IMR-90 (cell line): Measurements from ENCODE around the gene STXBP6. TPM values are rescaled to one million over a fixed set of nuclear protein-coding genes. Genes with fewer than 3 reads are reported as not detected.

Experiments
- ATAC-seq: fragments of 200-7000 bp; cut with Tn5 transposase; 2 replicates; pipeline ENCODE4 v1.9.1; 2020; ENCODE audit warnings: low read depth, mild to moderate bottlenecking, moderate library complexity
- BruUV-seq: library from RNA; stranded (reverse); fragments of 400-500 nt; replicated peaks from 2 replicates; lab custom pipeline; 2021; lab: Mats Ljungman, UMichigan
- CTCF ChIA-PET: fragments of 300-600 bp; formaldehyde crosslinking; extraction: SDS; loops from one replicate; lab custom pipeline; 2021; ENCODE audit warnings: antibody characterized with exemption; lab: Yijun Ruan, JAX
- POLR2A ChIA-PET: fragments of 300-600 bp; sonication (Branson Sonifier 250); formaldehyde crosslinking; loops from one replicate; lab custom pipeline; 2022; ENCODE audit warnings: antibody characterized with exemption; ENCODE audit not compliant: unreplicated experiment; lab: Charles Lee
- DNase-seq: peaks from one replicate; pipeline ENCODE4 v3.0.0; 2013
- H2AFZ ChIP-seq: replicated peaks from 2 replicates; pipeline ENCODE3; 2013; ENCODE audit warnings: low read length, mild to moderate bottlenecking; ENCODE audit not compliant: poor library complexity
- H2AK5ac ChIP-seq: 2 replicates; pipeline ENCODE4 v1.6.1; 2013; ENCODE audit warnings: low read depth, low read length, inconsistent platforms
- H2AK9ac ChIP-seq: replicated peaks from 2 replicates; pipeline ENCODE3; 2013; ENCODE audit warnings: mild to moderate bottlenecking, low read depth, low read length, moderate library complexity; ENCODE audit not compliant: poor library complexity
- H2BK120ac ChIP-seq: 2 replicates; pipeline ENCODE4 v1.6.1; 2013; ENCODE audit warnings: low read depth, low read length, inconsistent platforms
- H2BK15ac ChIP-seq: 3 replicates; pipeline ENCODE4 v1.6.1; 2013; ENCODE audit warnings: low read depth, low read length, inconsistent platforms
- H2BK20ac ChIP-seq: 2 replicates; pipeline ENCODE4 v1.6.1; 2013; ENCODE audit warnings: low read depth, mild to moderate bottlenecking, inconsistent platforms, low read length, moderate library complexity
- H2BK5ac ChIP-seq: 2 replicates; pipeline ENCODE4 v1.6.1; 2013; ENCODE audit warnings: mild to moderate bottlenecking, low read depth, low read length, inconsistent platforms; ENCODE audit not compliant: poor library complexity, severe bottlenecking
- H3K14ac ChIP-seq: replicated peaks from 2 replicates; pipeline ENCODE4 v1.6.1; 2013; ENCODE audit warnings: low read depth, low read length, inconsistent platforms
- H3K18ac ChIP-seq: 2 replicates; pipeline ENCODE4 v1.6.1; 2013; ENCODE audit warnings: low read depth, low read length, control low read depth
- H3K23ac ChIP-seq: 2 replicates; pipeline ENCODE4 v1.6.1; 2013; ENCODE audit warnings: low read depth, low read length, inconsistent platforms
- H3K27ac ChIP-seq: 2 replicates; pipeline ENCODE4 v1.5.1; 2013; ENCODE audit warnings: mild to moderate bottlenecking, control low read depth, low read length; ENCODE audit not compliant: insufficient read depth
- H3K27me3 ChIP-seq: 2 replicates; pipeline ENCODE4 v1.6.1; 2013; ENCODE audit warnings: low read length; ENCODE audit not compliant: control insufficient read depth, insufficient read depth
- H3K36me3 ChIP-seq: 2 replicates; pipeline ENCODE4 v1.6.1; 2013; ENCODE audit warnings: low read length, mixed read lengths; ENCODE audit not compliant: control insufficient read depth, insufficient read depth
- H3K4ac ChIP-seq: 2 replicates; pipeline ENCODE4 v1.6.1; 2013; ENCODE audit warnings: low read depth, low read length, inconsistent platforms
- H3K4me1 ChIP-seq: 2 replicates; pipeline ENCODE4 v1.6.1; 2013; ENCODE audit warnings: low read length, mixed read lengths; ENCODE audit not compliant: control insufficient read depth, insufficient read depth
- H3K4me2 ChIP-seq: 2 replicates; pipeline ENCODE4 v1.6.1; 2013; ENCODE audit warnings: low read depth, mild to moderate bottlenecking, control low read depth, low read length, moderate library complexity
- H3K4me3 ChIP-seq: 2 replicates; pipeline ENCODE4 v1.5.1; 2013; ENCODE audit warnings: low read depth, mild to moderate bottlenecking, control low read depth, low read length, moderate library complexity; ENCODE audit not compliant: insufficient read depth
- H3K56ac ChIP-seq: 2 replicates; pipeline ENCODE4 v1.6.1; 2013; ENCODE audit warnings: low read length, inconsistent platforms; ENCODE audit not compliant: insufficient read depth; ENCODE audit errors: extremely low read depth
- H3K79me1 ChIP-seq, 2 experiments: 2 replicates each; pipeline ENCODE4 v1.6.1; 2013; ENCODE audit warnings: low read length in 2 of 2, inconsistent platforms in 1 of 2, low read depth in 1 of 2
- H3K9ac ChIP-seq: 2 replicates; pipeline ENCODE4 v1.6.1; 2013; ENCODE audit warnings: low read depth, low read length, control low read depth
- H3K9me1 ChIP-seq: 2 replicates; pipeline ENCODE4 v1.6.1; 2013; ENCODE audit warnings: low read length, inconsistent platforms; ENCODE audit not compliant: insufficient read depth
- H3K9me3 ChIP-seq: 2 replicates; pipeline ENCODE4 v1.6.1; 2013; ENCODE audit warnings: low read length; ENCODE audit not compliant: control insufficient read depth, insufficient read depth
- H4K20me1 ChIP-seq: 2 replicates; pipeline ENCODE4 v1.6.1; 2013; ENCODE audit warnings: low read length, inconsistent platforms; ENCODE audit not compliant: insufficient read depth
- H4K5ac ChIP-seq: 2 replicates; pipeline ENCODE4 v1.6.1; 2013; ENCODE audit warnings: mild to moderate bottlenecking, low read depth, low read length, control low read depth
- H4K8ac ChIP-seq, 2 experiments: 2 replicates each; pipeline ENCODE4 v1.6.1; 2013; ENCODE audit warnings: low read depth in 2 of 2, low read length in 2 of 2, control low read depth in 1 of 2, inconsistent platforms in 1 of 2
- H4K91ac ChIP-seq: 2 replicates; pipeline ENCODE4 v1.6.1; 2013; ENCODE audit warnings: low read depth, low read length, inconsistent platforms; ENCODE audit not compliant: insufficient read depth
- BHLHE40 ChIP-seq: fragments of 150-350 bp; IDR thresholded peaks from 2 replicates; pipeline ENCODE4 v1.6.1; 2016; ENCODE audit warnings: mild to moderate bottlenecking, low read depth, low read length
- MXI1 ChIP-seq: IDR thresholded peaks from 2 replicates; pipeline ENCODE4 v1.6.1; 2012; ENCODE audit warnings: low read depth, mild to moderate bottlenecking, low read length, moderate library complexity, borderline replicate concordance
- NFE2L2 ChIP-seq: fragments of 150-350 bp; IDR thresholded peaks from 2 replicates; pipeline ENCODE4 v1.6.1; 2016; ENCODE audit warnings: low read depth, mild to moderate bottlenecking, low read length
- POLR2A ChIP-seq: IDR thresholded peaks from 2 replicates; pipeline ENCODE4 v1.6.1; 2012; ENCODE audit warnings: mild to moderate bottlenecking, low read depth, low read length
- WGBS, 2 experiments: methylation state at CpG; one replicate each; pipeline versions ENCODE4 v1.1.5 to v1.1.7; 2013; ENCODE audit warnings: missing lambda C conversion rate in 2 of 2; ENCODE audit not compliant: insufficient read length in 1 of 2; ENCODE audit errors: extremely low coverage in 2 of 2; 5-methylcytosine and 5-hydroxymethylcytosine counted together
- dilution Hi-C: fragments of 300-500 bp; cut with HindIII; formaldehyde crosslinking; loops from one replicate; pipeline ENCODE4 v1.14.3; 2018; ENCODE audit warnings: low sequenced_read_pairs; ENCODE audit not compliant: unreplicated experiment
- in situ Hi-C: fragments of 300-500 bp; cut with MboI; formaldehyde crosslinking; loops from 3 replicates; pipeline ENCODE4 v1.14.3; 2019; ENCODE audit warnings: low sequenced_read_pairs, inconsistent platforms, mixed read lengths
- intact Hi-C: fragments of 100-400 bp; cut with micrococcal nuclease; formaldehyde crosslinking; loops from 2 replicates; pipeline ENCODE4 v1.10.0; 2022
- polyA plus RNA-seq, 3 experiments: library from polyadenylated mRNA; depleted of rRNA; stranded (reverse); fragments of >200 nt; gene quantifications; 2 replicates each; pipeline ENCODE4 v1.2.3, GENCODE V29; 2012; ENCODE audit warnings: low replicate concordance in 1 of 3
- total RNA-seq: library from RNA; depleted of rRNA; stranded (reverse); fragments of >200 nt; gene quantifications from 2 replicates; pipeline ENCODE4 v1.2.3, GENCODE V29; 2012

The STXBP6 gene
- total and polyA plus RNA-seq, 2 of the 4 experiments (the other 2 are of a cell fraction): 14.2 to 14.3 TPM

DNA sequence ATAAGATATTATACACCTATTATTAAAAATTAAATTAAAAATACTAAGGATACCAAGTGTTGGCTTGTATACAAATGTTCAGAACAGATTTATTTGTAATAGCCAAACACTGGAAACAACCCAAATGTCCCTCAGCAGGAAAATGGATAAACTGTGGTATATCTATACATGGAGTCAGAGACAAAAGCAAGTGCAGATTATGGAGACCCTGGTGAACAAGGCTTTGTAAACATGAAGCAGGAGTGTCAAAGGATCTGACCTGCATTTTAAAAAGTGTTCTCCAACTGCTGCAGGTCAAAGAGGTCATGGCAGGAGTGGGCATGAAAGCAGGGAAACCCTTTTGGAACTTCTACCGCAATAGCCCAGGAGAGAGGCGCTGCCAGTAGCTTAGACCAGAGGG is 181.6 kb downstream of the STXBP6 start:
- Histone ChIP-seq H2AK9ac (no peak overlapping the region), H3K56ac (no peak overlapping the region), H3K36me3 (no peaks in the 10 kb centered on the region), H3K27me3 (no peaks in the 10 kb centered on the region), H3K4me3 (no peak overlapping the region), H2BK20ac (no peak overlapping the region), H3K4me2 (no peak overlapping the region), H3K9me1 (no peaks in the 10 kb centered on the region), H3K9ac (no peak overlapping the region), H2BK15ac (no peak overlapping the region), H3K23ac (no peak overlapping the region), H3K79me1 (no peaks in the 10 kb centered on the region), H2BK5ac (no peak overlapping the region), H4K91ac (no peak overlapping the region), H4K20me1 (no peaks in the 10 kb centered on the region), H3K9me3 (no peaks in the 10 kb centered on the region), H2BK120ac (no peak overlapping the region), H3K27ac (no peak overlapping the region), H3K4ac (no peak overlapping the region), H3K18ac (no peak overlapping the region), H3K14ac (no peak overlapping the region), H2AK5ac (no peak overlapping the region), H2AFZ (no peak overlapping the region), H3K4me1 (no peaks in the 10 kb centered on the region; the same call in 1 of the 2 replicates), H4K5ac (no peak overlapping the region), H4K8ac (no peak overlapping the region)
- dilution Hi-C loops: no loop called here
- no peak for ATAC-seq
- POLR2A ChIA-PET: no interaction called here
- no TSS peak for BruUV-seq
- CTCF ChIA-PET: no interaction called here
- no CpG with 5 or more reads among the region's 2 CpGs for WGBS, 2 experiments
- in situ Hi-C loops: no loop called here
- TF ChIP-seq NFE2L2: no peak
- no peak for TF ChIP-seq BHLHE40
- TF ChIP-seq MXI1: no peak
- no peak for TF ChIP-seq POLR2A
- no peak for DNase-seq
- intact Hi-C loops: no loop called here
